CD14-positive monocyte (primary cell): ENCODE data around the gene RHOA. TPM values are rescaled to one million over a fixed set of nuclear protein-coding genes. Genes with fewer than 3 reads are reported as not detected.

ENCODE experiments used
- DNase-seq, 3 donors: peaks; one replicate each; pipeline ENCODE4 v3.0.0-alpha.2; 2011 to 2022
- H2AFZ ChIP-seq: 2 replicates; pipeline ENCODE4 v1.6.0; 2012; ENCODE audit warnings: mild to moderate bottlenecking, low read depth, low read length, inconsistent platforms; ENCODE audit not compliant: insufficient read depth, poor library complexity, severe bottlenecking
- H3K27ac ChIP-seq, 2 donors: 1 replicate in 1 of 2; 2 replicates in 1 of 2; pipeline ENCODE4 v1.5.1; 2012 to 2013; ENCODE audit warnings: low read length in 2 of 2, control low read depth in 1 of 2, inconsistent platforms in 1 of 2, low read depth in 1 of 2, mild to moderate bottlenecking in 1 of 2
- H3K27me3 ChIP-seq, 2 donors: one replicate each; pipeline versions ENCODE4 v1.6.0 to v1.6.1; 2011 to 2013; ENCODE audit warnings: low read length in 2 of 2; ENCODE audit not compliant: control insufficient read depth in 2 of 2, insufficient read depth in 2 of 2
- H3K36me3 ChIP-seq, 2 donors: replicated peaks in 1 of 2; 1 replicate in 1 of 2; 2 replicates in 1 of 2; pipeline versions ENCODE4 v1.5.1 to v1.6.1; 2012 to 2013; ENCODE audit warnings: low read length in 2 of 2, control low read depth in 1 of 2, inconsistent platforms in 1 of 2, mild to moderate bottlenecking in 1 of 2; ENCODE audit not compliant: insufficient read depth in 2 of 2, control insufficient read depth in 1 of 2
- H3K4me1 ChIP-seq, 2 donors: 1 replicate in 1 of 2; 2 replicates in 1 of 2; pipeline versions ENCODE4 v1.5.1 to v1.6.1; 2012 to 2013; ENCODE audit warnings: low read length in 2 of 2, control low read depth in 1 of 2, inconsistent platforms in 1 of 2, mild to moderate bottlenecking in 1 of 2, moderate library complexity in 1 of 2; ENCODE audit not compliant: insufficient read depth in 2 of 2, control insufficient read depth in 1 of 2
- H3K4me2 ChIP-seq: replicated peaks from 2 replicates; pipeline ENCODE3; 2012; ENCODE audit warnings: low read length, moderate library complexity, mild to moderate bottlenecking; ENCODE audit not compliant: poor library complexity, severe bottlenecking; ENCODE audit errors: extremely low read depth
- H3K4me3 ChIP-seq, 3 experiments: fragments of 200-600 bp in 1 of 3; sonication (generic) in 1 of 3; replicated peaks in 1 of 3; 1 replicate in 2 of 3; 2 replicates in 1 of 3; pipeline ENCODE4 v1.5.1; 2011 to 2013; ENCODE audit warnings: low read length in 3 of 3, mild to moderate bottlenecking in 3 of 3, control low read depth in 2 of 3, low read depth in 2 of 3, inconsistent platforms in 1 of 3, moderate library complexity in 1 of 3
- H3K79me2 ChIP-seq: 2 replicates; pipeline ENCODE4 v1.6.0; 2012; ENCODE audit warnings: mild to moderate bottlenecking, control low read depth, inconsistent platforms, low read length, moderate library complexity; ENCODE audit not compliant: insufficient read depth
- H3K9ac ChIP-seq: 2 replicates; pipeline ENCODE4 v1.6.0; 2017; ENCODE audit warnings: low read length, mild to moderate bottlenecking; ENCODE audit not compliant: insufficient read depth, poor library complexity, severe bottlenecking
- H3K9me3 ChIP-seq, 2 donors: replicated peaks in 1 of 2; 1 replicate in 1 of 2; 2 replicates in 1 of 2; pipeline versions ENCODE4 v1.5.1 to v1.6.1; 2012 to 2013; ENCODE audit warnings: low read length in 2 of 2, control low read depth in 1 of 2; ENCODE audit not compliant: control insufficient read depth in 1 of 2, insufficient read depth in 1 of 2
- H4K20me1 ChIP-seq: 2 replicates; pipeline ENCODE4 v1.6.0; 2012; ENCODE audit warnings: mild to moderate bottlenecking, low read length, control low read depth, moderate library complexity; ENCODE audit not compliant: insufficient read depth
- H3K27ac Mint-ChIP-seq, 7 donors: one replicate each; pipeline ENCODE4 v1.8.0; 2020; ENCODE audit warnings: mild to moderate bottlenecking in 7 of 7, mixed read lengths in 7 of 7, moderate library complexity in 6 of 7, inconsistent platforms in 2 of 7
- H3K27me3 Mint-ChIP-seq, 3 donors: one replicate each; pipeline ENCODE4 v1.8.0; 2021 to 2022; ENCODE audit warnings: low read depth in 3 of 3, mild to moderate bottlenecking in 3 of 3, mixed read lengths in 3 of 3, moderate library complexity in 3 of 3, inconsistent platforms in 1 of 3
- H3K36me3 Mint-ChIP-seq, 2 donors: one replicate each; pipeline ENCODE4 v1.8.0; 2020; ENCODE audit warnings: mixed read lengths in 2 of 2, inconsistent platforms in 1 of 2, mild to moderate bottlenecking in 1 of 2
- H3K4me1 Mint-ChIP-seq: one replicate; pipeline ENCODE4 v1.8.0; 2020; ENCODE audit warnings: mild to moderate bottlenecking, mixed read lengths
- H3K4me3 Mint-ChIP-seq, 2 donors: one replicate each; pipeline ENCODE4 v1.8.0; 2020; ENCODE audit warnings: mild to moderate bottlenecking in 2 of 2, mixed read lengths in 2 of 2, moderate library complexity in 1 of 2
- H3K9me3 Mint-ChIP-seq, 7 donors: one replicate each; pipeline ENCODE4 v1.8.0; 2020 to 2022; ENCODE audit warnings: mixed read lengths in 7 of 7, mild to moderate bottlenecking in 6 of 7, moderate library complexity in 6 of 7, inconsistent platforms in 2 of 7
- CTCF ChIP-seq: fragments of 200-600 bp; IDR thresholded peaks from one replicate; pipeline ENCODE4 v1.8.0; 2022; ENCODE audit warnings: antibody characterized with exemption, mild to moderate bottlenecking
- WGBS: methylation state at CpG from one replicate; pipeline ENCODE4 v1.1.5; 2013; ENCODE audit warnings: missing lambda C conversion rate; ENCODE audit not compliant: insufficient coverage; 5-methylcytosine and 5-hydroxymethylcytosine counted together
- intact Hi-C, 2 donors: fragments of 100-400 bp; cut with micrococcal nuclease; formaldehyde crosslinking; loops; one replicate each; pipeline versions ENCODE4 v1.15.0 to v1.15.1; 2023
- polyA plus RNA-seq, 3 donors: library from polyadenylated mRNA; depleted of rRNA in 1 of 3; unstranded in 2 of 3; stranded (reverse) in 1 of 3; fragments of 300-500 nt in 2 of 3; fragments of >200 nt in 1 of 3; fragmentation: Illumina TruSeq in 2 of 3; gene quantifications; 1 replicate in 2 of 3; 2 replicates in 1 of 3; pipeline ENCODE4 v1.2.3, GENCODE V29; 2012 to 2021

Gene RHOA
- polyA plus RNA-seq, 3 donors: 624 to 1,306 (median 1,179) TPM

- H3K4me1 Mint-ChIP-seq: peaks cover 38% of the 10 kb centered on the region
Measured at GRCh38 chr3:49333916-49334633, 77.7 kb downstream of the RHOA start.

GRCh38 chr3:49333091-49333490 lies 78.7 kb downstream of the RHOA start:
- Histone ChIP-seq H3K9ac (peak overlapping the region; percentile 28), H3K36me3 (peaks cover 44 to 72% of the 10 kb centered on the region in 2 donors), H3K27me3 (no peaks in the 10 kb centered on the region), H3K4me3 (peak overlapping the region in 1 of 3 experiments; percentile 46), H4K20me1 (peaks cover 14% of the 10 kb centered on the region), H3K27ac (peak overlapping the region; percentile 79 to 89), H3K79me2 (peaks cover 96% of the 10 kb centered on the region), H3K4me1 (peaks cover 32 to 46% of the 10 kb centered on the region in 2 donors), H3K9me3 (no peaks in the 10 kb centered on the region), H2AFZ (no peak overlapping the region), H3K4me2 (peak overlapping the region; percentile 60)
- H3K27ac Mint-ChIP-seq: peak overlapping the region; percentile 93 to 96 (median 96)
- intact Hi-C loops: no loop called here
- H3K9me3 Mint-ChIP-seq: peaks cover 0 to 2% (median 0%) of the 10 kb centered on the region in 7 donors
- TF ChIP-seq CTCF: no peak
- peaks cover 55 to 89% of the 10 kb centered on the region in 2 donors for H3K36me3 Mint-ChIP-seq
- peaks cover 30% of the 10 kb centered on the region for H3K4me1 Mint-ChIP-seq
- no CpG with 5 or more reads among the region's 3 CpGs for WGBS
- peak; percentile 69 to 82 (median 75) for DNase-seq
- peak overlapping the region; percentile 16 to 69 for H3K4me3 Mint-ChIP-seq
- no peaks in the 10 kb centered on the region for H3K27me3 Mint-ChIP-seq

More at GRCh38 chr3:49333916-49334633, 77.7 kb downstream of the RHOA start:
- Histone ChIP-seq H4K20me1 (peaks cover 10% of the 10 kb centered on the region), H3K4me1 (peaks cover 42 to 55% of the 10 kb centered on the region in 2 donors), H3K27me3 (no peaks in the 10 kb centered on the region), H3K4me3 (no peak overlapping the region), H3K79me2 (peaks cover 99% of the 10 kb centered on the region), H3K9me3 (no peaks in the 10 kb centered on the region), H3K27ac (peak overlapping the region; percentile 79 to 89), H2AFZ (no peak overlapping the region), H3K36me3 (peaks cover 44 to 66% of the 10 kb centered on the region in 2 donors), H3K9ac (no peak overlapping the region), H3K4me2 (no peak overlapping the region)
- no peak for TF ChIP-seq CTCF
- H3K9me3 Mint-ChIP-seq: peaks cover 0 to 2% (median 0%) of the 10 kb centered on the region in 7 donors
- no peak overlapping the region for H3K4me3 Mint-ChIP-seq
- H3K27me3 Mint-ChIP-seq: no peaks in the 10 kb centered on the region
- H3K36me3 Mint-ChIP-seq: peaks cover 54 to 87% of the 10 kb centered on the region in 2 donors
- intact Hi-C loops: no loop called here
- peak overlapping the region; percentile 93 to 96 (median 96) for H3K27ac Mint-ChIP-seq
- DNase-seq: no peak
- no CpG with 5 or more reads among the region's 5 CpGs for WGBS
